GM21528 (cell line): ENCODE measurements around the gene ZNF750.

Experiments used
- ATAC-seq: cut with Tn5 transposase; IDR thresholded peaks from one replicate; pipeline ENCODE4 v1.9.1; 2021; ENCODE audit warnings: mild to moderate bottlenecking, moderate library complexity; ENCODE audit not compliant: unreplicated experiment, low FRiP score

Gene ZNF750

GRCh38 chr17:82815354-82815753 is 24.5 kb downstream of the ZNF750 start:
- no peak for ATAC-seq

GRCh38 chr17:82814834-82815233 is 25.0 kb downstream of the ZNF750 start:
- ATAC-seq = no peak

- no peak for ATAC-seq
Measured at GRCh38 chr17:82813299-82814051, 26.3 kb downstream of the ZNF750 start.

GRCh38 chr17:82812601-82813000 is 27.2 kb downstream of the ZNF750 start:
- ATAC-seq = no peak

- ATAC-seq = no peak
Measured at GRCh38 chr17:82812058-82812457, 27.8 kb downstream of the ZNF750 start.

GRCh38 chr17:82810644-82811430 is 29.0 kb downstream of the ZNF750 start:
- ATAC-seq = no peak

- no peak for ATAC-seq
Measured at GRCh38 chr17:82808921-82809905, 30.6 kb downstream of the ZNF750 start.

GRCh38 chr17:82808006-82808405 is 31.8 kb downstream of the ZNF750 start:
- no peak for ATAC-seq

GRCh38 chr17:82807562-82807961 is 32.3 kb downstream of the ZNF750 start:
- no peak for ATAC-seq

GRCh38 chr17:82807101-82807500 is 32.7 kb downstream of the ZNF750 start:
- ATAC-seq = no peak

GRCh38 chr17:82806645-82807044 is 33.2 kb downstream of the ZNF750 start:
- ATAC-seq = no peak

GRCh38 chr17:82805823-82806222 is 34.0 kb downstream of the ZNF750 start:
- no peak for ATAC-seq

GRCh38 chr17:82805254-82805653 is 34.6 kb downstream of the ZNF750 start:
- no peak for ATAC-seq

- ATAC-seq = no peak
Measured at GRCh38 chr17:82804442-82805191, 35.2 kb downstream of the ZNF750 start.

GRCh38 chr17:82803606-82804005 is 36.2 kb downstream of the ZNF750 start:
- ATAC-seq = no peak

GRCh38 chr17:82803185-82803584 is 36.6 kb downstream of the ZNF750 start:
- ATAC-seq = no peak

GRCh38 chr17:82802075-82802780 is 37.6 kb downstream of the ZNF750 start:
- ATAC-seq = no peak

- ATAC-seq = no peak
Measured at GRCh38 chr17:82801377-82801970, 38.3 kb downstream of the ZNF750 start.

- no peak for ATAC-seq
Measured at GRCh38 chr17:82800885-82801284, 38.9 kb downstream of the ZNF750 start.
